Natural killer cell (primary cell): Measurements from ENCODE around the gene SPACA6. TPM values are rescaled to one million over a fixed set of nuclear protein-coding genes. Genes with fewer than 3 reads are reported as not detected.

Source experiments
- ATAC-seq, 3 donors: fragments of 150-1000 bp in 2 of 3; fragments of 200-7000 bp in 1 of 3; cut with Tn5 transposase; 1 replicate in 1 of 3; 2 replicates in 2 of 3; pipeline ENCODE4 v1.10.0; 2021; ENCODE audit warnings: mild to moderate bottlenecking in 2 of 3, moderate library complexity in 2 of 3
- DNase-seq, 2 donors: peaks; one replicate each; pipeline versions ENCODE4 v3.0.0 to v3.0.0-alpha.2; 2013 to 2021; ENCODE audit warnings: mixed read lengths in 1 of 2
- H3K27ac ChIP-seq: one replicate; pipeline ENCODE4 v1.5.1; 2013; ENCODE audit warnings: mild to moderate bottlenecking, low read length
- H3K27me3 ChIP-seq: one replicate; pipeline ENCODE4 v1.6.1; 2013; ENCODE audit warnings: low read length; ENCODE audit not compliant: control insufficient read depth, insufficient read depth
- H3K36me3 ChIP-seq: one replicate; pipeline ENCODE4 v1.6.1; 2013; ENCODE audit warnings: low read length; ENCODE audit not compliant: control insufficient read depth, insufficient read depth
- H3K4me1 ChIP-seq: one replicate; pipeline ENCODE4 v1.6.1; 2013; ENCODE audit warnings: low read length; ENCODE audit not compliant: control insufficient read depth, insufficient read depth
- H3K4me3 ChIP-seq: one replicate; pipeline ENCODE4 v1.5.1; 2013; ENCODE audit warnings: low read length
- H3K9me3 ChIP-seq: one replicate; pipeline ENCODE4 v1.6.1; 2013; ENCODE audit warnings: low read length; ENCODE audit not compliant: control insufficient read depth, insufficient read depth
- H3K27ac Mint-ChIP-seq, 2 donors: one replicate each; pipeline ENCODE4 v1.8.0; 2022; ENCODE audit warnings: mild to moderate bottlenecking in 2 of 2, mixed read lengths in 2 of 2, moderate library complexity in 1 of 2
- H3K27me3 Mint-ChIP-seq, 2 donors: one replicate each; pipeline ENCODE4 v1.8.0; 2022; ENCODE audit warnings: low read depth in 2 of 2, mixed read lengths in 2 of 2
- H3K36me3 Mint-ChIP-seq: one replicate; pipeline ENCODE4 v1.8.0; 2022; ENCODE audit warnings: mixed read lengths
- H3K4me1 Mint-ChIP-seq, 2 donors: one replicate each; pipeline ENCODE4 v1.8.0; 2022; ENCODE audit warnings: mixed read lengths in 2 of 2
- H3K4me3 Mint-ChIP-seq: one replicate; pipeline ENCODE4 v1.8.0; 2022; ENCODE audit warnings: mild to moderate bottlenecking, moderate library complexity, mixed read lengths
- H3K9me3 Mint-ChIP-seq, 2 donors: one replicate each; pipeline ENCODE4 v1.8.0; 2022; ENCODE audit warnings: mixed read lengths in 2 of 2
- WGBS: methylation state at CpG from one replicate; pipeline ENCODE4 v1.1.7; 2013; ENCODE audit warnings: missing lambda C conversion rate; ENCODE audit not compliant: insufficient coverage; 5-methylcytosine and 5-hydroxymethylcytosine counted together
- intact Hi-C: fragments of 100-400 bp; cut with micrococcal nuclease; formaldehyde crosslinking; loops from one replicate; pipeline ENCODE4 v1.14.2; 2022
- total RNA-seq, 4 donors: library from RNA; stranded (reverse); fragments of 120-200 nt in 1 of 4; gene quantifications; one replicate each; pipeline versions ENCODE4 v1.2.3 to v1.2.4, GENCODE V29; 2013 to 2022
- TF ChIP-seq, protein P1 (sequence below): fragments of 200-600 bp; IDR thresholded peaks from one replicate; pipeline ENCODE4 v1.8.0; 2022; ENCODE audit warnings: antibody characterized with exemption

Gene SPACA6
- total RNA-seq, 3 donors from 2014 or later (not counting 1 experiment from before 2014, with no cell fraction given): 2.2 to 9.4 (median 3.7) TPM

DNA sequence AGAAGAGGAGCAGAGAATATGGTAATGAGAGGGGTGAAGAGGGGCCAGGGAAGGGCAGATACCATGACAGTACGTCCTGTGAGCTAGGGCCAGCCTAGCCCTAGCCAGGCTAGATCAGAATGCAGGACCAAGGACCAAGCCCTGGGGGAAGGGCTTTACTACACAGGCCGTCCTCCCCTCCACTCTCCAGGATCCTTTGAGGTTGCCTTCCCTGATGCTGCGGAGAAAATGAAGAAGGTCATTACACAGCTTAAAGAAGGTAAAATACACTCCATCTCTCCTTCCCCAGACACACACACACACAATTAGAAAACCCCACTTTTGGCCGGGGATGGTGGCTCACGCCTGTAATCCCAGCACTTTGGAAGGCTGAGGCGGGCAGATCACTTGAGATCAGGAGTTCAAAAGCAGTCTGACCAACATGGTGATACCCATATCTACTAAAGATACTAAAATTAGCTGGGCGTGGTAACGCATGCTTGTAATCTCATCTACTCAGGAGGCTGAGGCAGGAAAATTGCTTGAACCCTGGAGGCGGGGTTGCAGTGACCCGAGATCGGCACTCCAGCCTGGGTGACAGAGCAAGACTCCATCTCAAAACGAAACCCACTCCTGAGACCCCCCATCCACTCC, 8.5 kb downstream of the SPACA6 start:
- H3K36me3 Mint-ChIP-seq: no peaks in the 10 kb centered on the region
- peaks cover 31% of the 10 kb centered on the region for H3K4me1 ChIP-seq
- no peak overlapping the region for H3K4me3 ChIP-seq
- no peak for ATAC-seq
- DNase-seq: no peak
- H3K9me3 ChIP-seq: no peaks in the 10 kb centered on the region
- intact Hi-C loops: no loop called here
- no peaks in the 10 kb centered on the region for H3K9me3 Mint-ChIP-seq
- peaks cover 30 to 39% of the 10 kb centered on the region in 2 donors for H3K4me1 Mint-ChIP-seq
- WGBS: 96% methylated on average over 12 of the region's 12 CpGs
- no peaks in the 10 kb centered on the region for H3K36me3 ChIP-seq
- H3K27me3 ChIP-seq: peaks cover 5% of the 10 kb centered on the region
- TF ChIP-seq, protein P1, sequence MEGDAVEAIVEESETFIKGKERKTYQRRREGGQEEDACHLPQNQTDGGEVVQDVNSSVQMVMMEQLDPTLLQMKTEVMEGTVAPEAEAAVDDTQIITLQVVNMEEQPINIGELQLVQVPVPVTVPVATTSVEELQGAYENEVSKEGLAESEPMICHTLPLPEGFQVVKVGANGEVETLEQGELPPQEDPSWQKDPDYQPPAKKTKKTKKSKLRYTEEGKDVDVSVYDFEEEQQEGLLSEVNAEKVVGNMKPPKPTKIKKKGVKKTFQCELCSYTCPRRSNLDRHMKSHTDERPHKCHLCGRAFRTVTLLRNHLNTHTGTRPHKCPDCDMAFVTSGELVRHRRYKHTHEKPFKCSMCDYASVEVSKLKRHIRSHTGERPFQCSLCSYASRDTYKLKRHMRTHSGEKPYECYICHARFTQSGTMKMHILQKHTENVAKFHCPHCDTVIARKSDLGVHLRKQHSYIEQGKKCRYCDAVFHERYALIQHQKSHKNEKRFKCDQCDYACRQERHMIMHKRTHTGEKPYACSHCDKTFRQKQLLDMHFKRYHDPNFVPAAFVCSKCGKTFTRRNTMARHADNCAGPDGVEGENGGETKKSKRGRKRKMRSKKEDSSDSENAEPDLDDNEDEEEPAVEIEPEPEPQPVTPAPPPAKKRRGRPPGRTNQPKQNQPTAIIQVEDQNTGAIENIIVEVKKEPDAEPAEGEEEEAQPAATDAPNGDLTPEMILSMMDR: no peak
- peak overlapping the region; percentile 41 for H3K4me3 Mint-ChIP-seq
- H3K27ac ChIP-seq: no peak overlapping the region
- no peak overlapping the region for H3K27ac Mint-ChIP-seq
- H3K27me3 Mint-ChIP-seq: peaks cover 0 to 9% of the 10 kb centered on the region in 2 donors

DNA sequence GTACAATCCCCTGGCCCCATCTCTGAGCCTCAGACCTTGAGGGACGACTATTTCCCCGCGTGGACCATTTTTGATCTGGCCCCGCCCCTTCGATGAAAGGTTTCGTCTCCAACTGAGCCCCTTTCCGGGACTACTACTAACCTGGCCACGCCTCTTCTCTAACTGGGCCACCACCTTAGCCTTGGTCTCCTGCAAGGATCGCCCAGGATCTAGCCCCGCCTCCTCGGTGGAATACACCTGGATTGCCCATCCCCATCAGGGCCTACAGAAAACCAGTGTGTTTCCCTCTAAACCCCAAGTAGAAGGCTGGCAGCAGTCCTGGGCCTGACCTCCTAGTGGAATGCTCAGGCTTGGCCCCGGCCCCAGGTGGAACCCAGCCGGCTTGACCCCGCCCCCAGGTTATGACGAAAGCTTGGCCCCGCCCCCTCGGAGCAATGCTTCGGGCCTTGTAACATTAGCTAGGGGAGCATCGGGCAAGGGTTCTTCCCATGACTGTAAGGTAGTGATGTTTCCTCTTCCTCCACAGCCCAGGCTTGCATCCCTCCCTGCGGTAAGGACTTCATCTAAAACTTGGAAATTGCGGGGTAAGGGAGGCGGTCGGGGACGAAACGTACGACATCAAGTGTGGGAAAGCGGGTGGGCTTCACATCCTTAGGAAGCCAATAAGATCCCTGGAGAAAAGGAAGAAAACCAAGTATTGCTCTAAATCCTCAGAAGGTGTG, 9.1 kb downstream of the SPACA6 start:
- Mint-ChIP-seq H3K27ac (peak overlapping the region in 1 of 2 donors; percentile 85), H3K9me3 (no peaks in the 10 kb centered on the region), H3K4me1 (peaks cover 31 to 41% of the 10 kb centered on the region in 2 donors), H3K36me3 (no peaks in the 10 kb centered on the region), H3K4me3 (peak overlapping the region; percentile 92), H3K27me3 (peaks cover 0 to 9% of the 10 kb centered on the region in 2 donors)
- ATAC-seq (no peak), DNase-seq (peak; percentile 39 to 64)
- Histone ChIP-seq H3K4me3 (no peak overlapping the region), H3K4me1 (peaks cover 31% of the 10 kb centered on the region), H3K36me3 (no peaks in the 10 kb centered on the region), H3K9me3 (no peaks in the 10 kb centered on the region), H3K27ac (no peak overlapping the region), H3K27me3 (peaks cover 5% of the 10 kb centered on the region)
- intact Hi-C loops: no loop called here
- TF ChIP-seq, protein P1: no peak
- WGBS: 43% methylated on average over 27 of the region's 27 CpGs

DNA sequence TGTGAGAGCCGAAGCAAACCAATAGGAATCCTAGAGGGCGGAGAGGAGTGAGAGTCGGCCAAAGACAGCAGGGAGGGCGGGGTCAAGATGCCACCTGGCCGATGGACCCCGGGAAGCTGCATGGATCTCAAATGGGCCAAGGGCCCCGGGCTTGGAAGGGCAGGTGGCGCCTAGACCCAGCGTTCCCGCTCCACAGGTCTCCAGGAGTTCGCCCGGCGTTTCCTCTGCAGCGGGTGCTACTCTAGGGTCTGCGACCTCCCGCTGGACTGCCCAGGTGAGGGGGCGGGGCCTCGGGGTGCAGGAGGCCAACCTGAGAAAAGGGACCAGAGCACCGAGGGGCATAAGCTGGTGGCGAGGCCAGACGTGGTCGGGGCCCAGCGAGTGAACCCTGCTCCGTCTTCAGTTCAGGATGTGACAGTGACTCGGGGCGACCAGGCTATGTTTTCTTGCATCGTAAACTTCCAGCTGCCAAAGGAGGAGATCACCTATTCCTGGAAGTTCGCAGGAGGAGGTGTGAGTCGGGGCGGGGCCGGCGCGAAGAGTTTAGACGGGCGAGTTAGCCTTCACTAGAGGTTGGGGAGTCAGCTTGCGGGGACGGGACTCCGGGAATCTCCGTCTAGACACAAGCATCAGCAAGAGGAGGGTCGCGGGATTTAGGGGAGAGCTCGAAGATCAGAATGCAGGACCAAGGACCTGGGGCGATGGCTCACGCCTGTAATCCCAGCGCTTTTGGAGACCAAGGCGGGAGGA, 9.9 kb downstream of the SPACA6 start:
- no peaks in the 10 kb centered on the region for H3K9me3 ChIP-seq
- no peaks in the 10 kb centered on the region for H3K9me3 Mint-ChIP-seq
- peak overlapping the region; percentile 85 to 88 for H3K27ac Mint-ChIP-seq
- peaks cover 31 to 41% of the 10 kb centered on the region in 2 donors for H3K4me1 Mint-ChIP-seq
- H3K36me3 Mint-ChIP-seq: no peaks in the 10 kb centered on the region
- H3K36me3 ChIP-seq: no peaks in the 10 kb centered on the region
- H3K4me3 Mint-ChIP-seq: peak overlapping the region; percentile 92
- TF ChIP-seq, protein P1: no peak
- ATAC-seq (no peak), DNase-seq (peak; percentile 20 to 35)
- H3K27me3 ChIP-seq: peaks cover 5% of the 10 kb centered on the region
- WGBS: 13% methylated on average over 46 of the region's 46 CpGs
- H3K4me3 ChIP-seq: peak overlapping the region; percentile 73
- H3K27ac ChIP-seq: no peak overlapping the region
- intact Hi-C loops: no loop called here
- H3K27me3 Mint-ChIP-seq: peaks cover 0 to 9% of the 10 kb centered on the region in 2 donors
- H3K4me1 ChIP-seq: peaks cover 31% of the 10 kb centered on the region
